MM.1S (cell line): Measurements from ENCODE around the gene RBP5.

Source experiments
- DNase-seq: peaks from one replicate; pipeline ENCODE4 v3.0.0-alpha.2; 2015
- H2AFZ ChIP-seq: fragments of 300-600 bp; sonication (generic); 2 replicates; pipeline ENCODE4 v1.6.0; 2016; ENCODE audit warnings: antibody characterized with exemption, low read length
- H3F3A ChIP-seq: fragments of 300-600 bp; sonication (generic); 2 replicates; pipeline ENCODE4 v1.6.1; 2016; ENCODE audit warnings: mild to moderate bottlenecking, antibody characterized with exemption, low read length, moderate library complexity, mixed read lengths; ENCODE audit not compliant: insufficient read depth
- H3K27ac ChIP-seq: fragments of 300-600 bp; sonication (generic); 2 replicates; pipeline ENCODE4 v1.5.1; 2016; ENCODE audit warnings: mild to moderate bottlenecking, low read length
- H3K27me3 ChIP-seq: fragments of 300-600 bp; sonication (generic); replicated peaks from 2 replicates; pipeline ENCODE4 v1.6.0; 2016; ENCODE audit warnings: low read length; ENCODE audit not compliant: insufficient read depth
- H3K36me3 ChIP-seq: fragments of 300-600 bp; sonication (generic); replicated peaks from 2 replicates; pipeline ENCODE4 v1.6.1; 2016; ENCODE audit warnings: mild to moderate bottlenecking, low read length, mixed read lengths; ENCODE audit not compliant: insufficient read depth
- H3K4me1 ChIP-seq: fragments of 300-600 bp; sonication (generic); 2 replicates; pipeline ENCODE4 v1.6.1; 2016; ENCODE audit warnings: low read length, mixed read lengths
- H3K4me2 ChIP-seq: fragments of 300-600 bp; sonication (generic); 2 replicates; pipeline ENCODE4 v1.6.0; 2016; ENCODE audit warnings: low read depth, low read length
- H3K4me3 ChIP-seq: fragments of 300-600 bp; sonication (generic); 2 replicates; pipeline ENCODE4 v1.5.1; 2016; ENCODE audit warnings: low read length, mixed read lengths
- H3K79me2 ChIP-seq: fragments of 300-600 bp; sonication (generic); 2 replicates; pipeline ENCODE4 v1.6.1; 2016; ENCODE audit warnings: mixed run types, low read length, mixed read lengths
- H3K9ac ChIP-seq: fragments of 300-600 bp; sonication (generic); 2 replicates; pipeline ENCODE4 v1.6.1; 2016; ENCODE audit warnings: low read length, mixed read lengths
- H3K9me2 ChIP-seq: fragments of 300-600 bp; sonication (generic); replicated peaks from 2 replicates; pipeline ENCODE4 v1.6.1; 2016; ENCODE audit warnings: mild to moderate bottlenecking, low read length, mixed read lengths; ENCODE audit not compliant: insufficient read depth
- H3K9me3 ChIP-seq: fragments of 300-600 bp; sonication (generic); replicated peaks from 2 replicates; pipeline ENCODE4 v1.6.1; 2016; ENCODE audit warnings: mild to moderate bottlenecking, low read length, mixed read lengths; ENCODE audit not compliant: insufficient read depth
- H4K20me1 ChIP-seq: fragments of 300-600 bp; sonication (generic); 2 replicates; pipeline ENCODE4 v1.6.1; 2016; ENCODE audit warnings: mild to moderate bottlenecking, low read length, moderate library complexity, mixed read lengths; ENCODE audit not compliant: insufficient read depth
- CTCF ChIP-seq: fragments of 300-600 bp; sonication (generic); IDR thresholded peaks from 2 replicates; pipeline ENCODE4 v1.5.1; 2016; ENCODE audit warnings: antibody characterized with exemption, low read length, mixed read lengths
- EZH2 ChIP-seq: fragments of 300-600 bp; sonication (generic); optimal IDR thresholded peaks from 2 replicates; pipeline ENCODE3; 2017; ENCODE audit warnings: low read depth, mild to moderate bottlenecking, antibody characterized with exemption, low read length, mixed read lengths
- EZH2phosphoT487 ChIP-seq: fragments of 300-600 bp; sonication (generic); IDR thresholded peaks from 2 replicates; pipeline ENCODE4 v1.6.1; 2018; ENCODE audit warnings: antibody characterized with exemption, low read length

Gene RBP5

DNA sequence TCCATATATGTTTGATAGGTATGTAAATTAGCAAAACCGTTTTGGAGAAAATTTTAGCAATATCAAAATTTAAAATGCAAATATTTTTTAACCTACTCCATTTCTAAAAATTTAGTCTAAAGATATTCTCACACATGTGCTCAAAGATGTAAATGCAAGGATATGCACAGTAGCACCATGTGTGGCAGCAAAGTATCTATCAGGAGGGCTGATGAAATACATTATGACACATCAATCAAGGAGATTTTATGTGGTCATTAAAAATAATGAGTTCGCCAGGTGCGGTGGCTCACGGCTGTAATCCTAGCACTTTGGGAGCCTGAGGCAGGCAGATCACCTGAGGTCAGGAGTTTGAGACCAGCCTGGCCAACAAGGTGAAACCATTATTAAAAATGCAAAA, 28.4 kb downstream of the RBP5 start:
- Histone ChIP-seq H3K27me3 (no peaks in the 10 kb centered on the region), H3K9ac (no peak overlapping the region), H3K9me3 (no peaks in the 10 kb centered on the region), H3K9me2 (no peaks in the 10 kb centered on the region), H4K20me1 (no peaks in the 10 kb centered on the region), H3K79me2 (no peaks in the 10 kb centered on the region), H3K4me1 (no peaks in the 10 kb centered on the region), H3F3A (no peaks in the 10 kb centered on the region), H3K36me3 (no peaks in the 10 kb centered on the region), H3K4me3 (no peak overlapping the region), H3K27ac (no peak overlapping the region), H2AFZ (no peak overlapping the region), H3K4me2 (no peak overlapping the region)
- DNase-seq = no peak
- TF ChIP-seq EZH2 (no peak), CTCF (no peak), EZH2phosphoT487 (no peak)

GRCh38 chr12:7099290-7099996, 29.2 kb downstream of the RBP5 start:
- no peaks in the 10 kb centered on the region for H4K20me1 ChIP-seq
- H3K36me3 ChIP-seq = no peaks in the 10 kb centered on the region
- no peaks in the 10 kb centered on the region for H3K27me3 ChIP-seq
- H3K9ac ChIP-seq = no peak overlapping the region
- H3F3A ChIP-seq = no peaks in the 10 kb centered on the region
- no peak overlapping the region for H3K4me2 ChIP-seq
- H3K4me3 ChIP-seq = no peak overlapping the region
- H3K79me2 ChIP-seq = no peaks in the 10 kb centered on the region
- no peak overlapping the region for H2AFZ ChIP-seq
- DNase-seq = no peak
- no peaks in the 10 kb centered on the region for H3K9me3 ChIP-seq
- H3K4me1 ChIP-seq = no peaks in the 10 kb centered on the region
- no peaks in the 10 kb centered on the region for H3K9me2 ChIP-seq
- H3K27ac ChIP-seq = no peak overlapping the region
- TF ChIP-seq CTCF (no peak), EZH2phosphoT487 (no peak), EZH2 (no peak)

GRCh38 chr12:7096979-7097378, 31.7 kb downstream of the RBP5 start:
- Histone ChIP-seq H3K27ac (no peak overlapping the region), H3F3A (no peaks in the 10 kb centered on the region), H3K79me2 (no peaks in the 10 kb centered on the region), H3K36me3 (no peaks in the 10 kb centered on the region), H3K27me3 (no peaks in the 10 kb centered on the region), H3K4me2 (no peak overlapping the region), H2AFZ (no peak overlapping the region), H4K20me1 (no peaks in the 10 kb centered on the region), H3K9me2 (no peaks in the 10 kb centered on the region), H3K4me3 (no peak overlapping the region), H3K9me3 (no peaks in the 10 kb centered on the region), H3K4me1 (peaks cover 2% of the 10 kb centered on the region; the same call in 1 of the 2 replicates), H3K9ac (no peak overlapping the region)
- no peak for DNase-seq
- no peak for TF ChIP-seq CTCF
- TF ChIP-seq EZH2phosphoT487 = no peak
- TF ChIP-seq EZH2 = no peak
